ENCODE results near the gene CNKSR2.

GRCh38 chrX:21457718-21458117 is 83.5 kb downstream of the CNKSR2 start:
- TF ChIP-seq CTCF (IDR thresholded peaks at IDR 0.05) (no peak), POLR2A (IDR thresholded peaks at IDR 0.05) (no peak)

All from lower leg skin (tissue), 3 donors.